Measurements from ENCODE around the gene IRS1.

The IRS1 gene

DNA sequence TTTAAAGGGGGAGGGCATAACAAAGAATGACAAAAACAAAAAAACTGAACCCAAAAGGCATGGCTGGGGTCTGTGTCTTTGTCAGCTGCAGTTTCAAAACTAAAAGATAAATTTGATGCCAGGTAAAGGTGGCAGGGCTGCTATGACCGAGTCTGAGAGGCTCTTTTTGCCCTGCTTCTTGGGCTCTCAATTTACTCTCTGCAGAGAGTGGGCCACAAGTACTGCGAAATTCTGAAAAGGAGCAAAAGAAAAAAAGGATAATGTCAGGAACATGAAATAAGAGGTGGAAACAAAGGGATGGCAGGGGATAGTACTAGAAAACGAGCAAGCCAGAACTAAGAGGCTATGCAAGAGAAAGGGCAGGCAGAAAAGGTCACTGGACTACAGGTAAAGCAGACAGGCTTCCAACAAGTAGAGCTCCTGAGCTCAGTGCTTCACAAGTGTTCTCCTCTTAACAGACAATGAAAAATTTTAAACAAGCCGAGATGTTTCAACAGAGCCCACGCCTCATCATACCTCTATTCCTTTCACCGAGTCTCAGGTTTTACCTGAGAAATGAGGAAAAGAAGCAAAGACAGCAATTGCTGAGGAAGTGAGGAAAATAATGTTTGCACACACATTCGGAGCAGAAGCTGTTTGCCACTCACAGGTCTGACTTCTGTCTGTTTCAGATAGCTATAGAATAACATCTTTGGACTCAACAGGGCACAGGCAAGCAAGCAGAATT, 7.3 kb downstream of the IRS1 start:
- Histone ChIP-seq H3K9me3 (ENCODE audit: low read length) (peaks cover 25% of the 10 kb centered on the region), H3K36me3 (ENCODE audit: insufficient read depth, low read length) (peaks cover 49% of the 10 kb centered on the region), H3K4me1 (ENCODE audit: insufficient read depth, low read length) (peaks cover 40% of the 10 kb centered on the region)

GRCh38 chr2:226791487-226792081, 8.0 kb downstream of the IRS1 start:
- peaks cover 40% of the 10 kb centered on the region for H3K4me1 ChIP-seq (ENCODE audit: insufficient read depth, low read length)
- H3K27me3 ChIP-seq (ENCODE audit: insufficient read depth, low read length) = no peaks in the 10 kb centered on the region
- peaks cover 43% of the 10 kb centered on the region for H3K36me3 ChIP-seq (ENCODE audit: insufficient read depth, low read length)
- no peak overlapping the region for H2AFZ ChIP-seq (ENCODE audit: low read depth, low read length)
- H3K4me3 ChIP-seq (ENCODE audit: low read length) = no peak overlapping the region
- H3K9me3 ChIP-seq (ENCODE audit: low read length) = peaks cover 18% of the 10 kb centered on the region

More for the DNA sequence above, 7.3 kb downstream of the IRS1 start:
- Histone ChIP-seq H2AFZ (ENCODE audit: low read depth, low read length) (no peak overlapping the region), H3K27me3 (ENCODE audit: insufficient read depth, low read length) (no peaks in the 10 kb centered on the region), H3K4me3 (ENCODE audit: low read length) (peak overlapping the region; percentile 59)

DNA sequence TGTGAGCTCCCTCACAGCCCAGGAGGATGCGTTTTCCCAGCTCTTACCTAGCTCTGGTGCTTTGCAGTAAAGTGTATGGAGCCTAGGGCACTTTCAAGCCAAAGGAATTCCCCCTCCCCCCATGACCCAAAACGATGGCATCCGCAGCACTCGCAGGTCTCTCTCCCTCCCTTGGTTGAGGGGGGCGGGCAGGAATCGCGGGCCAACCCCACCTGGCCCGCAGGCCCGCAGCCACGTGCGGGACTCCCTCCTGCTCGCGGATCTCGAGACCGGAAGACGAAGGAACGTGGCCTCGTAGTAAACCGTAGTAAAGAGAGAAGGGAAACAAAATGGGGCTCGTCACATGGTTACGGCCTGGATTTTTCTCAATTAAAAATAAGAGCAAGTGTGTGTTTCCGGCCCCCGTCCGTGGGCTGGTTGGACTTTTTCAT, 8.5 kb downstream of the IRS1 start:
- Histone ChIP-seq H3K4me3 (ENCODE audit: low read length) (no peak overlapping the region), H3K27me3 (ENCODE audit: insufficient read depth, low read length) (no peaks in the 10 kb centered on the region), H3K4me1 (ENCODE audit: insufficient read depth, low read length) (peaks cover 40% of the 10 kb centered on the region), H3K36me3 (ENCODE audit: insufficient read depth, low read length) (peaks cover 38% of the 10 kb centered on the region), H2AFZ (ENCODE audit: low read depth, low read length) (no peak overlapping the region), H3K9me3 (ENCODE audit: low read length) (peaks cover 13% of the 10 kb centered on the region)

GRCh38 chr2:226790431-226790830, 9.2 kb downstream of the IRS1 start:
- Histone ChIP-seq H3K4me3 (ENCODE audit: low read length) (no peak overlapping the region), H3K27me3 (ENCODE audit: insufficient read depth, low read length) (no peaks in the 10 kb centered on the region)

DNA sequence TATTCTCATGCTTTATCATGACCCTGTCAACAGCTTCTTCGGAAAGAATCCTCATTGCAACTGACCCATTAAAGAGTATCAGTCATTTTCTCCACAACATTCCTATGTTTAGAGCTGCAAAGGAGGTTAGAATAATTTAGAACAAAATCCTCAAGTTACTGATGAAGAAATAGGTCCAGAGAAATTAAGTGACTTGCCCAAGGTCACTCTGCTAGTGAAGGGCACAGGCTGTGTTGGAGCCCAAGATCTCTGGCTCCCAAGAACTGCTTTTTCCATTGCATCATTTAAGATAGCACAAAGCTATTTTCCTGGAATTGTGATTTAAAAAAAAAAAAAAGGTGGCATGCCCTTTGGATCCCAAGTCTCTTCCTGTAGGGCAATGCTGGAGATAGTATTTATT, 9.6 kb downstream of the IRS1 start:
- Histone ChIP-seq H3K27me3 (ENCODE audit: insufficient read depth, low read length) (no peaks in the 10 kb centered on the region), H2AFZ (ENCODE audit: low read depth, low read length) (no peak overlapping the region), H3K4me3 (ENCODE audit: low read length) (no peak overlapping the region), H3K9me3 (ENCODE audit: low read length) (peaks cover 11% of the 10 kb centered on the region), H3K4me1 (ENCODE audit: insufficient read depth, low read length) (peaks cover 32% of the 10 kb centered on the region), H3K36me3 (ENCODE audit: insufficient read depth, low read length) (peaks cover 28% of the 10 kb centered on the region)

More at GRCh38 chr2:226790431-226790830, 9.2 kb downstream of the IRS1 start:
- Histone ChIP-seq H3K4me1 (ENCODE audit: insufficient read depth, low read length) (peaks cover 36% of the 10 kb centered on the region), H3K9me3 (ENCODE audit: low read length) (peaks cover 11% of the 10 kb centered on the region), H3K36me3 (ENCODE audit: insufficient read depth, low read length) (peaks cover 32% of the 10 kb centered on the region), H2AFZ (ENCODE audit: low read depth, low read length) (no peak overlapping the region)

- peaks cover 25% of the 10 kb centered on the region for H3K36me3 ChIP-seq (ENCODE audit: insufficient read depth, low read length)
- H2AFZ ChIP-seq (ENCODE audit: low read depth, low read length) = no peak overlapping the region
- H3K9me3 ChIP-seq (ENCODE audit: low read length) = peaks cover 11% of the 10 kb centered on the region
- H3K27me3 ChIP-seq (ENCODE audit: insufficient read depth, low read length) = no peaks in the 10 kb centered on the region
- H3K4me3 ChIP-seq (ENCODE audit: low read length) = no peak overlapping the region
- peaks cover 22% of the 10 kb centered on the region for H3K4me1 ChIP-seq (ENCODE audit: insufficient read depth, low read length)
Observed at GRCh38 chr2:226788881-226789490, 10.6 kb downstream of the IRS1 start.

DNA sequence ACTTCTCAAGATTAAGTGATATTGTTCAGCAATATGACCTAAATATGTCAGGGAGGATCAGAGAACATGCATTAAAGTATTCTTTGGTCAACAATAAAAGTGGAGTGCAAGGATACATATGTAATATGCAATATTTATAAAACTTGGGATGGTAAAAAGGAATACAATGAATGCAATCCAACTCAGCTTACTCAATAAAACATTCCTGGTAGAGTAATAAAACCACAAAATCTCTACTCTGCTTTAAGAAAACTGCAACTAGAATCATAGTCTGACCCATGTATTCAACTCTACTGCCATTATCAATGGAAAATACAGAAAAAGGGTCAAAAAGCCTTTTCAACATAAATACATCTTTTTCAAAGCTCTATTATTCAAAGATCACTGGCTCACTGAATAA, 11.6 kb downstream of the IRS1 start:
- Histone ChIP-seq H3K4me3 (ENCODE audit: low read length) (no peak overlapping the region), H2AFZ (ENCODE audit: low read depth, low read length) (no peak overlapping the region), H3K4me1 (ENCODE audit: insufficient read depth, low read length) (peaks cover 13% of the 10 kb centered on the region), H3K27me3 (ENCODE audit: insufficient read depth, low read length) (no peaks in the 10 kb centered on the region), H3K9me3 (ENCODE audit: low read length) (peaks cover 11% of the 10 kb centered on the region), H3K36me3 (ENCODE audit: insufficient read depth, low read length) (peaks cover 19% of the 10 kb centered on the region)

- Histone ChIP-seq H3K9me3 (ENCODE audit: low read length) (no peaks in the 10 kb centered on the region), H3K4me1 (ENCODE audit: insufficient read depth, low read length) (peaks cover 20% of the 10 kb centered on the region), H2AFZ (ENCODE audit: low read depth, low read length) (no peak overlapping the region), H3K36me3 (ENCODE audit: insufficient read depth, low read length) (peaks cover 3% of the 10 kb centered on the region), H3K4me3 (ENCODE audit: low read length) (no peak overlapping the region), H3K27me3 (ENCODE audit: insufficient read depth, low read length) (no peaks in the 10 kb centered on the region)
Observed at GRCh38 chr2:226783885-226784284, 15.7 kb downstream of the IRS1 start.

DNA sequence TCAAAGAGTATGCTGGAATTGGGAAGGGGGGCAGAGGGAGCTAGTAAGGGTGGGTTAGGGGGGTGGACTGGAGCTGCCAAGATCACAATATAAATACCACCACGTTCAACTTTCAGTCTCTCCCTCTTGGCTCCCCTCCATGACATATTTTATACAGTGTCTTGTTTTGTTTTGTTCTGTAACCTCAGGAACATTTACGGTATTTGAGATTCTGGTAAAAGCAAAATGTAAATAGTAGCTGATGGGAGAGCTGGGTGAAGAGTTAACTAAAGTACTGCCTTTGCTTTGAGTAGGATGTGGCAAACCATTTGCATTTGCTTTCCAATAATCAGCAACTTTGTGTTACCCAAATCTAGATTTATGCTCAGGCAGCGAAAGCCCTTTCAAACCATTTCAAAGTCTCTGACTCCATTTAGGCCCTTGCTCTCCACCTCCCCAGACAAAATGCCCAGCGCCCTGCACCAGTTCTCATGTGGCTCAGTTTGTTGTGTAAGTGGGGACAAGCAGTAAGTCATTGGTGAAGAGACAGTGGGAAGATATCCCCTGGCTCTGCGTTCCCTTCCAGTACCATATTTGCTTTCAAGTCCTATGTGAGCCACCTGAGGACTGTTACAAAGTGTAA, 17.4 kb downstream of the IRS1 start:
- Histone ChIP-seq H3K4me1 (ENCODE audit: insufficient read depth, low read length) (peaks cover 20% of the 10 kb centered on the region), H2AFZ (ENCODE audit: low read depth, low read length) (no peak overlapping the region), H3K4me3 (ENCODE audit: low read length) (no peak overlapping the region), H3K36me3 (ENCODE audit: insufficient read depth, low read length) (peaks cover under 1% of the 10 kb centered on the region), H3K9me3 (ENCODE audit: low read length) (peaks cover 2% of the 10 kb centered on the region), H3K27me3 (ENCODE audit: insufficient read depth, low read length) (no peaks in the 10 kb centered on the region)

- H3K36me3 ChIP-seq (ENCODE audit: insufficient read depth, low read length) = peaks cover 4% of the 10 kb centered on the region
Observed at GRCh38 chr2:226780431-226780830, 19.2 kb downstream of the IRS1 start.

DNA sequence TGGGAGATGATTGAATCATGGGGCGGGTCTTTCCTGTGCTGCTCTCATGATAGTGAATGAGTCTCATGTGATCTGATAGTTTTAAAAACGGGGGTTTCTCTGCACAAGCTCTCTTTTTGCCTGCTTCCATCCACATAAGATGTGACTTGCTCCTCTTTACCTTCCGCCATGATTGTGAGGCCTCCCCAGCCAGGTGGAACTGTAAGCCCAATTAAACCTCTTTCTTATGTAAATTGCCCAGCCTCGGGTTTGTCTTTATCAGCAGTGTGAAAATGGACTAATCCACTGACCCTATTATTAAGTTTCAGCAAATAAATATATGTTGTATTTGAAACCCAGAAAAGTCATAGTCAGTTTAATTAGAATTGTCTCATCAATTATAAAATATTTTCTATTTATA, 22.0 kb downstream of the IRS1 start:
- peaks cover 31% of the 10 kb centered on the region for H3K4me1 ChIP-seq (ENCODE audit: insufficient read depth, low read length)
- no peak overlapping the region for H3K4me3 ChIP-seq (ENCODE audit: low read length)
- H2AFZ ChIP-seq (ENCODE audit: low read depth, low read length) = no peak overlapping the region
- H3K36me3 ChIP-seq (ENCODE audit: insufficient read depth, low read length) = peaks cover 10% of the 10 kb centered on the region
- H3K27me3 ChIP-seq (ENCODE audit: insufficient read depth, low read length) = no peaks in the 10 kb centered on the region
- H3K9me3 ChIP-seq (ENCODE audit: low read length) = peaks cover 12% of the 10 kb centered on the region

More at GRCh38 chr2:226780431-226780830, 19.2 kb downstream of the IRS1 start:
- Histone ChIP-seq H2AFZ (ENCODE audit: low read depth, low read length) (no peak overlapping the region), H3K4me3 (ENCODE audit: low read length) (no peak overlapping the region), H3K9me3 (ENCODE audit: low read length) (peaks cover 8% of the 10 kb centered on the region), H3K4me1 (ENCODE audit: insufficient read depth, low read length) (peaks cover 20% of the 10 kb centered on the region), H3K27me3 (ENCODE audit: insufficient read depth, low read length) (no peaks in the 10 kb centered on the region)

GRCh38 chr2:226776104-226776503, 23.5 kb downstream of the IRS1 start:
- Histone ChIP-seq H3K36me3 (ENCODE audit: insufficient read depth, low read length) (peaks cover 12% of the 10 kb centered on the region), H2AFZ (ENCODE audit: low read depth, low read length) (no peak overlapping the region), H3K9me3 (ENCODE audit: low read length) (peaks cover 12% of the 10 kb centered on the region), H3K27me3 (ENCODE audit: insufficient read depth, low read length) (no peaks in the 10 kb centered on the region), H3K4me3 (ENCODE audit: low read length) (no peak overlapping the region), H3K4me1 (ENCODE audit: insufficient read depth, low read length) (peaks cover 27% of the 10 kb centered on the region)

DNA sequence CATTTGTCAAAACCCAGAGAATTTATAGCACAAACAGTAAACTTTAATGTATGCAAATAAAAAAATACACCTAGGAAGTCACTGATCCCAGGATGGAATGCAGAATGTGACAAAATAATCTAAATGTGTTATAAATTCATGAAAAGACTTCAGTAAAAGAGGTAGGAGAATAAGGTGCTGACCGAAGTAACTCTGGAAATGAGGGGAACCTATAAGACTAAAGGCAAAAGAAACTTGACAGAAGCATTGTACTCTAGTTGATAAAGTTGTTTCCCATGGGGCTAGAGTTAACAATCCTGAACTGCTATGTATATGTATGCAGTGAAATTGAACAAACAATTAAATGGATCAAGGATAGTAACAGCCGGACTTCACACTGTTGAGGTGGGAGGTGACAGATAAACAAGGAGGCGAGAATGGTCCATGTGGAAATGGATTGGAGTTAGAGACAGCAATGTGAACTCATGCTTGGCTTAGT, 24.5 kb downstream of the IRS1 start:
- H3K9me3 ChIP-seq (ENCODE audit: low read length) = peaks cover 12% of the 10 kb centered on the region
- H3K36me3 ChIP-seq (ENCODE audit: insufficient read depth, low read length) = peaks cover 18% of the 10 kb centered on the region
- no peak overlapping the region for H3K4me3 ChIP-seq (ENCODE audit: low read length)
- no peak overlapping the region for H2AFZ ChIP-seq (ENCODE audit: low read depth, low read length)
- H3K4me1 ChIP-seq (ENCODE audit: insufficient read depth, low read length) = peaks cover 19% of the 10 kb centered on the region
- H3K27me3 ChIP-seq (ENCODE audit: insufficient read depth, low read length) = no peaks in the 10 kb centered on the region

Data from neuron (in vitro differentiated cells).